HG03025 (cell line): ENCODE results near the gene EDDM3A.

Experiments
- ATAC-seq: cut with Tn5 transposase; IDR thresholded peaks from one replicate; pipeline ENCODE4 v1.9.1; 2021; ENCODE audit warnings: mild to moderate bottlenecking, moderate library complexity; ENCODE audit not compliant: unreplicated experiment, low FRiP score

The EDDM3A gene

GRCh38 chr14:20782280-20782890 is 36.7 kb downstream of the EDDM3A start:
- peak; percentile 45 for ATAC-seq

- ATAC-seq, result no peak
These were observed 41.3 kb downstream of the EDDM3A start for GRCh38 chr14:20787025-20787424.

GRCh38 chr14:20789230-20789813 is 43.6 kb downstream of the EDDM3A start:
- no peak for ATAC-seq

GRCh38 chr14:20790464-20791116 is 44.9 kb downstream of the EDDM3A start:
- ATAC-seq, result no peak

- no peak for ATAC-seq
These were observed 45.5 kb downstream of the EDDM3A start for GRCh38 chr14:20791187-20791586.

GRCh38 chr14:20791597-20791996 is 45.9 kb downstream of the EDDM3A start:
- no peak for ATAC-seq

- no peak for ATAC-seq
These were observed 46.9 kb downstream of the EDDM3A start for GRCh38 chr14:20792556-20792955.

GRCh38 chr14:20794644-20795369 is 49.1 kb downstream of the EDDM3A start:
- no peak for ATAC-seq

- no peak for ATAC-seq
These were observed 51.5 kb downstream of the EDDM3A start for GRCh38 chr14:20797164-20797563.
